Mesodermal cell (in vitro differentiated cells): Measurements from ENCODE around the gene RIOK3.

ENCODE experiments used
- H3K27ac ChIP-seq: 2 replicates; pipeline ENCODE4 v1.7.0; 2013; ENCODE audit warnings: mild to moderate bottlenecking, low read depth, low read length, moderate library complexity; ENCODE audit not compliant: severe bottlenecking
- H3K36me3 ChIP-seq: 2 replicates; pipeline ENCODE4 v1.7.1; 2013; ENCODE audit warnings: mild to moderate bottlenecking, low read length, moderate library complexity; ENCODE audit not compliant: control insufficient read depth, insufficient read depth
- H3K4me1 ChIP-seq: one replicate; pipeline ENCODE4 v1.7.1; 2013; ENCODE audit warnings: mild to moderate bottlenecking, low read length; ENCODE audit not compliant: insufficient read depth, control insufficient read depth, poor library complexity, severe bottlenecking
- H3K4me3 ChIP-seq: 2 replicates; pipeline ENCODE4 v1.7.0; 2013; ENCODE audit warnings: low read length, control low read depth, mild to moderate bottlenecking; ENCODE audit not compliant: insufficient read depth, poor library complexity, severe bottlenecking; ENCODE audit errors: extremely low read depth
- H3K9me3 ChIP-seq: 2 replicates; pipeline ENCODE4 v1.7.1; 2013; ENCODE audit warnings: mild to moderate bottlenecking, low read length, moderate library complexity; ENCODE audit not compliant: control insufficient read depth
- WGBS, 2 experiments: methylation state at CpG; one replicate each; pipeline ENCODE4 v1.1.5; 2013; ENCODE audit warnings: missing lambda C conversion rate in 2 of 2; ENCODE audit not compliant: insufficient coverage in 2 of 2; 5-methylcytosine and 5-hydroxymethylcytosine counted together

Gene RIOK3

DNA sequence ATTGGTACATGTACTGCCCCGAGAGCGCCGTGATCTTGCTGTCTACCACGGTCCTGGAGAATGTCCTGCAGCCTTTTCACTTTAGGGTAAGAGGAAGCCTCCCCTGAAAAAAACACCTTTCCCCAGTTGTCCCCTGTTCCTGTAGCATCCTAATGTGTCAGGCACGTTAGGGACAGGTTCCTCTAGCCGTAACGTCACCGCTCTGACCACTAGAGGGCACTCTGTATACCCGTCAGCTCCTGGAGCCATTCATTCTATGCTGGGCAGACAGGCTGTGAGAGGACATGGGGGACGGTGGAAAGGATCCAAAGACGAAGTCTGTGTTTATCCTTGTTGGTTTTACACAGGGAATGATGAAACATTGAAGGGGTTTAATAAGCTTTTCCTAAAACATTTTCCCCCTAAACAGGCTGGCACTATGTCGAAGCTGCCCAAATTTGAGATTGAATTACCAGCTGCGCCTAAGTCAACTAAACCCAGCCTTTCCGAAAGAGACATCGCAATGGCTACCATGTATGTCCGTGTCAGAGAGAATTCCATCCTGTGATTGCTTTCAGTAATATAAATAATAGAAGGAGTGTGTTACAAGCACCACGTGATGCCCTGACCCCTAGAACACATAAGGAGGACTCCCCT is 62.9 kb downstream of the RIOK3 start:
- Histone ChIP-seq H3K9me3 (no peaks in the 10 kb centered on the region), H3K27ac (no peak overlapping the region), H3K4me3 (no peak overlapping the region), H3K4me1 (peaks cover 5% of the 10 kb centered on the region), H3K36me3 (peaks cover 64% of the 10 kb centered on the region)
- 41 to 48% methylated on average over 13 to 14 of the region's 17 CpGs for WGBS, 2 experiments

DNA sequence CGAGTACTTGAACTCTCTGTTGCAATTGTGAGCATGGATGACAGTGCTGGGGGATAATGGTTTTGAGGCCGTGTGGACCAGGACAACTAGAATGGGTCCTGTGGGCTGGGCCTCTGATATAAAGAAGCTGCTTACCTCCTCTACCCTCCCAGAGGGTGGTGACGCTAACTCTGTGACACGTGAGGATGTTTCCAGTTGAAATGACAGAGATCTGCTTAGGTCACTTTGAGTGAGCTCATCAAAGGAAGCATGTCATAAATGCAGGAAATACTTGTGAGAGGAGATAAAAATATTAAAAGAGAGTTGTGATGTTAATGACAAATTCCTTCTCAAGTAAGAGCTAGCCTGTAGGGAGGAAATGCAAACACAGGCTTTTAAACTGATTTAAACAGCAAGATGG is 66.6 kb downstream of the RIOK3 start:
- no peak overlapping the region for H3K27ac ChIP-seq
- peaks cover 87% of the 10 kb centered on the region for H3K36me3 ChIP-seq
- H3K4me1 ChIP-seq: peaks cover 13% of the 10 kb centered on the region
- H3K9me3 ChIP-seq: no peaks in the 10 kb centered on the region
- 87 to 100% methylated on average over 1 to 3 of the region's 4 CpGs for WGBS, 2 experiments
- H3K4me3 ChIP-seq: no peak overlapping the region

DNA sequence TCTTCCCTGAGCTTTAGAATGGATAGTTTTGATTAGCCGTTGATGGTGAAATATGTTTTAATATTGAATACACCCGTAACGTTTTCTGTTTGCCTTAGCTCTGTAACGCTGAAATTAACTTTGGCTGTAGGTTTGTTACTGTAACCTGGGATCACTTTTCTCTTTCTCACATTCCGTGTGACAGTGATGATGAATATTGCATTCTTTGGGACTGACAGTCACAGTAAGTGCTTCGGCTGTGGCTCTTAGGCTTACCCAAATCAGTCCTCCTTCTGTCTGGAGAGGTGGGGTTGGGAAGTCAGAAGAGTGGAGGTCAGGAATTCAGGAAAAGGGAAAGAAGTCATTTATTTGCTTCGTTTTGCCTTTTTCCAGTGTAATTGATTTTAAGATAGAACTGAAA is 68.2 kb downstream of the RIOK3 start:
- Histone ChIP-seq H3K9me3 (no peaks in the 10 kb centered on the region), H3K4me3 (no peak overlapping the region), H3K36me3 (peaks cover 91% of the 10 kb centered on the region), H3K27ac (no peak overlapping the region), H3K4me1 (peaks cover 10% of the 10 kb centered on the region)
- 96 to 98% methylated on average over 5 of the region's 7 CpGs for WGBS, 2 experiments

DNA sequence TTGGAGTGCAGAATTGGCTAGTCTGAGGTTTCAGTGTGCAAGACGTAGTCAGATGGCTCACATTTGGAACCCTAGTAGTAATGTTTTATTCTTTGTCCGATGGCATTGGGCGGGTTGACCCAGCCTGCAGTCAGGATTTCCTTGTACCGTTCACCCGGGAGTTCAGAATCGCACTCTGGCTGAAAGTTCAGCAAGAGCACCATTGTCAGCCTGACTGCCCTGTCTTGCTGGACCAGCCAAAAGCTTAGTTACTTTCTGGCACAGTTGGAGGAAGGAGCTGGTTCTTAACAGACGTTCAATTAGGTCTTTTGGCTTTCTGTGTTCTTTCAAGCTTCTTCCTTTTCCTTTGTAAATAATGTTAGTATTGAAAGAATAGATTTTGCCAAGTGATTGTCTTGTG is 68.8 kb downstream of the RIOK3 start:
- Histone ChIP-seq H3K36me3 (peaks cover 91% of the 10 kb centered on the region), H3K4me1 (peaks cover 13% of the 10 kb centered on the region), H3K9me3 (no peaks in the 10 kb centered on the region), H3K27ac (no peak overlapping the region), H3K4me3 (no peak overlapping the region)
- WGBS, 2 experiments: 98 to 99% methylated on average over 6 of the region's 7 CpGs

DNA sequence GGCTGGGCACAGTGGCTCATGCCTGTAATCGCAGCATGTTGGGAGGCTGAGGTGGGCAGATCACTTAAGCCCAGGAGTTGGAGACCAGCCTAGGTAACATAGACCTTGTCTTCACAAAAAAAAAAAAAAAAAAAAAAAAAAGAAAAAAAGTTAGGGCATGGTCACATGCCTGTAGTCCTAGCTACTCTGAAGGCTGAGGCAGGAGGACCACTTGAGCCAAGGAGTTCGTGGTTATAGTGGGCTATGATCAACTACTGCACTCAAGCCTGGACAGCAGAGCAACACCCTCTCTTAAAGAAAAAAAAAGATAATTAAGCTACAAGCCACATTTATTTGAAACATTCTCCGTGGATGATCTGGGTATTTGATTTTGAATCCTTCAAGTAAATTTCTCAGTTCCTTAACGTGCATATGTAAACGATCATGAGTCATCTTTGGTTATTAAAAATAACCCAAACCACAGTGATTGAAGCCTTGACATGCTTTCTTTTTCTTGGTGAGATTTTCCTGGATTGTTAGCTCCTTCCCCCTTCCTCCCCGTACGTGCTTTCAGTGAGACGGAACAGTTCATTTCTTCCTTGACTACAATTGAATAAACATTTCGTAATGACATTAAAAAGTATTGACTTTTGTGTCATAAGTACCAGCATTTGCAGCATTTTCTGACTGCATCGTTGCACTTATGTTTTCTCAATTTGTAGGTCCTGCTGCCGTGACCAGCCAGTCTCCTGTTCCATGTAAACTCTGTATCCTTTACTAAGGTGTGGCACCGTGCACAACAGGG is 70.5 kb downstream of the RIOK3 start:
- Histone ChIP-seq H3K36me3 (peaks cover 93% of the 10 kb centered on the region), H3K9me3 (no peaks in the 10 kb centered on the region), H3K4me1 (peaks cover 17% of the 10 kb centered on the region), H3K27ac (no peak overlapping the region), H3K4me3 (no peak overlapping the region)
- WGBS, 2 experiments: 92 to 93% methylated on average over 7 to 10 of the region's 12 CpGs

DNA sequence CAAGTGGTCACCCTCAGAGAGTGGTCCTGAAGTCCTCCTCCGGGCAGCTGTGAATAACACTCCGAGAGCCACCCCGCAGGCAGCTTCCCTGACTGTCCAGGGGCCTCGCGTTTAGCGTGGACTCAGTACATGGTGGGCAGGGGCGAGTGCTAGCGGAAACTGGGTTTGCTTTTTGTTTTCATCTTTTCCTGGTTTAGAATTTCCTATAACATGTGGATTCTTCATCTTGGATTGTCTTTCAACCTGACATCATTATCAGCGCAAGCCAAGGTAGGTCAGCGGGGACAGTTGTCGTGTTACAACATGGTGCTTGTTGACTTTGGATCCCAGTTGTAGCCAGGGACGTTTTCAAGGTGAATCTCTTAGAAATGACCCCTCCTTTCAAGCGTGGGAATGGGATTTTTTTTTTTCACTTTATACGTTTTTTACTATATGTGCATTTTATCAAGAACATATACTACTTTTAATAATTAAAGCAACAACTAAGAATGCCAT is 71.2 kb downstream of the RIOK3 start:
- Histone ChIP-seq H3K27ac (no peak overlapping the region), H3K36me3 (peaks cover 92% of the 10 kb centered on the region), H3K4me1 (peaks cover 24% of the 10 kb centered on the region), H3K9me3 (no peaks in the 10 kb centered on the region), H3K4me3 (no peak overlapping the region)
- WGBS, 2 experiments: 91 to 96% methylated on average over 9 to 11 of the region's 14 CpGs

GRCh38 chr18:23526501-23527063 is 73.5 kb downstream of the RIOK3 start:
- Histone ChIP-seq H3K4me1 (peaks cover 27% of the 10 kb centered on the region), H3K36me3 (peaks cover 90% of the 10 kb centered on the region), H3K4me3 (no peak overlapping the region), H3K9me3 (no peaks in the 10 kb centered on the region), H3K27ac (peak overlapping the region; percentile 18)
- WGBS, 2 experiments: 88 to 95% methylated on average over 4 of the region's 5 CpGs

- no peak overlapping the region for H3K4me3 ChIP-seq
- H3K36me3 ChIP-seq: peaks cover 92% of the 10 kb centered on the region
- H3K27ac ChIP-seq: no peak overlapping the region
- WGBS, 2 experiments: 95 to 96% methylated on average over 18 of the region's 20 CpGs
- H3K9me3 ChIP-seq: no peaks in the 10 kb centered on the region
- H3K4me1 ChIP-seq: peaks cover 25% of the 10 kb centered on the region
Observed at GRCh38 chr18:23528580-23529472, 75.7 kb downstream of the RIOK3 start.

DNA sequence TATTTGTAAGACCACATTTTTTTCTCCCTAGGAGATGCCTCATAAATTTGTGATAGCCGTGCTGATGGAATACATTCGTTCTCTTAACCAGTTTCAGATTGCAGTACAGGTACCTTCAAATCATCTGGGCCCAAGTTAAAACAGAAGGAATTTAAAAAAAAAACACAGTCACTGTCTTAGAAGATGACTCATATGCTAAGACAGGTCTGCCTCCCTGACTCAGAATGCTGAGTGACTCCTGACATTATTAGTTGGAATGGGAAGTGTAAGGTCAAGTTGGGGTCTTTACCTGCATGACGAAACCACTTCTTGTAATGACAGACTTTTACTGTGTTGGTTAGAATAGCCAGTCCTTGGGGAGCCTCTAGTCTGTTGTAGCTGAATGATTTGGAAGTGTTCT is 76.5 kb downstream of the RIOK3 start:
- Histone ChIP-seq H3K4me3 (no peak overlapping the region), H3K9me3 (no peaks in the 10 kb centered on the region), H3K27ac (peak overlapping the region; percentile 30), H3K4me1 (peaks cover 25% of the 10 kb centered on the region), H3K36me3 (peaks cover 92% of the 10 kb centered on the region)
- WGBS, 2 experiments: 87 to 100% methylated on average over 2 to 3 of the region's 3 CpGs

- Histone ChIP-seq H3K4me1 (peaks cover 25% of the 10 kb centered on the region), H3K36me3 (peaks cover 94% of the 10 kb centered on the region), H3K9me3 (no peaks in the 10 kb centered on the region), H3K27ac (peak overlapping the region; percentile 30), H3K4me3 (no peak overlapping the region)
- 93 to 97% methylated on average over 4 to 7 of the region's 7 CpGs for WGBS, 2 experiments
Observed at GRCh38 chr18:23530195-23530594, 77.1 kb downstream of the RIOK3 start.
